ENCODE results near the gene TLE3. TPM values are rescaled to one million over a fixed set of nuclear protein-coding genes. Genes with fewer than 3 reads are reported as not detected.
"Not testable (repeated sequence)": the region's sequence is repeated elsewhere in the genome, so short reads cannot be mapped to it uniquely, and the experiment has no call there.

TLE3 gene
- polyA plus RNA-seq, 1 donor = 35.5 TPM

GRCh38 chr15:70126362-70126761, 28.6 kb upstream of the TLE3 start:
- no peak for DNase-seq

GRCh38 chr15:70125605-70126004, 27.9 kb upstream of the TLE3 start:
- DNase-seq = no peak

GRCh38 chr15:70121624-70122302, 24.0 kb upstream of the TLE3 start:
- DNase-seq = no peak

GRCh38 chr15:70120958-70121623, 23.4 kb upstream of the TLE3 start:
- DNase-seq = no peak

- DNase-seq = no peak
Observed at GRCh38 chr15:70119911-70120508, 22.3 kb upstream of the TLE3 start.

- no peak for DNase-seq
Observed at GRCh38 chr15:70118599-70118998, 20.9 kb upstream of the TLE3 start.

GRCh38 chr15:70116317-70116716, 18.6 kb upstream of the TLE3 start:
- no peak for DNase-seq

- DNase-seq = no peak
Observed at GRCh38 chr15:70114221-70114620, 16.5 kb upstream of the TLE3 start.

GRCh38 chr15:70113304-70113700, 15.6 kb upstream of the TLE3 start:
- no peak for DNase-seq

- not testable (repeated sequence) for DNase-seq
Observed at GRCh38 chr15:70112572-70113303, 15.0 kb upstream of the TLE3 start.

- no peak for DNase-seq
Observed at GRCh38 chr15:70112074-70112395, 14.3 kb upstream of the TLE3 start.

- DNase-seq = peak; percentile 89
Observed at GRCh38 chr15:70111203-70112073, 13.7 kb upstream of the TLE3 start.

- no peak for DNase-seq
Observed at GRCh38 chr15:70109978-70110377, 12.3 kb upstream of the TLE3 start.

GRCh38 chr15:70109531-70109930, 11.8 kb upstream of the TLE3 start:
- DNase-seq = no peak

- no peak for DNase-seq
Observed at GRCh38 chr15:70103880-70104626, 6.3 kb upstream of the TLE3 start.

GRCh38 chr15:70102827-70103226, 5.1 kb upstream of the TLE3 start:
- DNase-seq = no peak

GRCh38 chr15:70101459-70102113, 3.9 kb upstream of the TLE3 start:
- peak; percentile 97 for DNase-seq

GRCh38 chr15:70100474-70101341, 3.0 kb upstream of the TLE3 start:
- no peak for DNase-seq

GRCh38 chr15:70099967-70100473, 2.3 kb upstream of the TLE3 start:
- DNase-seq = no peak

Measured in left kidney (tissue), 2 donors.